HG03521 (cell line): Measurements from ENCODE around the gene RCHY1.

ENCODE experiments used
- ATAC-seq: cut with Tn5 transposase; IDR thresholded peaks from one replicate; pipeline ENCODE4 v1.9.1; 2021; ENCODE audit warnings: mild to moderate bottlenecking, moderate library complexity; ENCODE audit not compliant: unreplicated experiment

The RCHY1 gene

DNA sequence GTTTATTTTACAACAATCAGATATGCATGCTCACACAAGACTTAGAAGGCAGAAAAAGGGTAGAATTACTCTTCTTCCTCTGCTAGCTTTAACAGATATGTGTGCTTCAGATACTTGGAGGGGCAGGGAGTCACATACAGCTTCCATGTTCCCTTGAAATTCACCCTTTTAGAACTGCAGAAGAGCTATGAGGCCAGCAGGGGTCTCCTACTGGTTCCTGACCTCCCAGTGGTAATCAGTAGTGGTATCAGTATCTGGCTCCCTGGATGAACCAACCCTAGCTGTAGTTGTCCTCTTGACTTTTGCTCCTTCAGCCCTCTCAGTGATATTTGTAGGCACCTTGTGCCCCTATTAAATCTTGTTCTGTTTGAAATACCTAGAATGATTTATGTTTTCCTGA lies 81.5 kb downstream of the RCHY1 start:
- ATAC-seq = peak; percentile 65

DNA sequence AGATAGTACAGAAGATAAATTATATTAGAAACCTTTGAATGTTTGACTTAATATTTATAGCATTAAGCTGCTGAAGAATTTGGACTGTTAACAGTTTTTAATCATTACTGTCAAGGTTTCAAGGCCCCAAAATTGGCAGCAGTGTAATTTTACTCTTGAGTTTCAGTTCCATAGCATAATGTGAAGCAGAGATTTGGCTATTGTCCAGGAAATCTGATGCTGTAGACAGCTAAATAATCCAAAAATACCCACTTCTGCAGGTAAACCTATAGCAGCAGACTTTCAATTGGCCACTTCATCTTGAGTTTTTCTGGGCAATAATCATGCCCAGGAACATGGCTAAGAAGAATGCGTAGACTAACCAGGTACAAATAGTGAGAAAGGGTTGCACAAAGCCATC lies 85.0 kb downstream of the RCHY1 start:
- no peak for ATAC-seq
